Uterus (tissue), 2 donors: ENCODE measurements around the gene HDAC4.

Experiments used
- CTCF ChIP-seq, 4 experiments: fragments of 200-600 bp in 2 of 4; fragments of 450-650 bp in 2 of 4; sonication (generic) in 2 of 4; IDR thresholded peaks; one replicate each; pipeline ENCODE4 v1.5.1; 2016 to 2019; ENCODE audit warnings: antibody characterized with exemption in 4 of 4, mild to moderate bottlenecking in 2 of 4, moderate library complexity in 1 of 4
- POLR2A ChIP-seq, 2 donors: fragments of 450-650 bp; IDR thresholded peaks; one replicate each; pipeline ENCODE4 v1.6.1; 2016; ENCODE audit warnings: antibody characterized with exemption in 2 of 2, mild to moderate bottlenecking in 1 of 2, moderate library complexity in 1 of 2

- TF ChIP-seq CTCF (IDR thresholded peaks at IDR 0.05) (no peak), POLR2A (IDR thresholded peaks at IDR 0.05) (no peak)
Measured at GRCh38 chr2:239058766-239059165, 342.1 kb downstream of the HDAC4 start.
